Right lobe of liver (tissue), 6 donors: ENCODE results near the gene CAMSAP2. TPM values are rescaled to one million over a fixed set of nuclear protein-coding genes. Genes with fewer than 3 reads are reported as not detected.

Experiments used
- ATAC-seq, 4 donors: fragments of 200-7000 bp; cut with Tn5 transposase; one replicate each; pipeline ENCODE4 v1.9.1; 2020; ENCODE audit warnings: mild to moderate bottlenecking in 4 of 4, moderate library complexity in 4 of 4
- DNase-seq, 3 donors: peaks; one replicate each; pipeline ENCODE4 v3.0.0-alpha.2; 2020
- H3K27ac ChIP-seq, 3 donors: fragments of 200-600 bp; one replicate each; pipeline ENCODE4 v1.8.0; 2022
- H3K27me3 ChIP-seq, 2 donors: fragments of 200-600 bp; one replicate each; pipeline ENCODE4 v1.8.0; 2022
- H3K36me3 ChIP-seq, 4 donors: fragments of 200-600 bp; sonication (generic) in 1 of 4; one replicate each; pipeline versions ENCODE4 v1.5.1 to v1.8.0; 2017 to 2022; ENCODE audit warnings: control low read depth in 1 of 4
- H3K4me1 ChIP-seq, 4 donors: fragments of 200-600 bp; sonication (generic) in 1 of 4; one replicate each; pipeline versions ENCODE4 v1.5.1 to v1.8.0; 2017 to 2022; ENCODE audit warnings: control low read depth in 1 of 4
- H3K4me3 ChIP-seq, 3 donors: fragments of 200-600 bp; one replicate each; pipeline ENCODE4 v1.8.0; 2022
- H3K9me3 ChIP-seq, 4 donors: fragments of 200-600 bp; sonication (generic) in 1 of 4; one replicate each; pipeline versions ENCODE4 v1.5.1 to v1.8.0; 2017 to 2022; ENCODE audit warnings: control low read depth in 1 of 4
- POLR2A ChIP-seq: fragments of 450-650 bp; IDR thresholded peaks from one replicate; pipeline ENCODE4 v1.6.1; 2017; ENCODE audit warnings: antibody characterized with exemption, mild to moderate bottlenecking
- WGBS: methylation state at CpG from one replicate; pipeline ENCODE4 v1.1.6; 2018; ENCODE audit warnings: low coverage, low lambda C conversion rate; ENCODE audit not compliant: insufficient coverage; ENCODE audit errors: missing lambda C conversion rate; 5-methylcytosine and 5-hydroxymethylcytosine counted together
- intact Hi-C, 2 donors: fragments of 100-400 bp; cut with DNase I; formaldehyde crosslinking; loops; one replicate each; pipeline versions ENCODE4 v1.11.2 to v1.14.1; 2022
- total RNA-seq, 6 experiments: library from RNA; depleted of rRNA in 2 of 6; stranded (reverse); fragments of >200 nt in 2 of 6; fragmentation: NEBNext Ultra II Directional in 3 of 6; extraction: Animal tissue kit (Norgen Biotek cat#: 25700) in 3 of 6; gene quantifications; one replicate each; pipeline versions ENCODE4 v1.1.0 to v1.2.4, GENCODE V29; 2016 to 2023
- TF ChIP-seq, protein P1 (sequence below), 4 donors: fragments of 200-600 bp in 3 of 4; fragments of 450-650 bp in 1 of 4; IDR thresholded peaks; one replicate each; pipeline versions ENCODE4 v1.5.1 to v1.8.0; 2016 to 2022; ENCODE audit warnings: antibody characterized with exemption in 4 of 4, mild to moderate bottlenecking in 2 of 4
- donor health status: DM: no; HTN: yes; CAD: no.
- donor health status: DM: no; HTN: no; CAD: no.
- donor health status: DM: no; HTN: no; CAD: no.
- donor health status: DM: no; HTN: yes; CAD: no.
- donor health status: DM: no; HTN: yes; CAD: no.

The CAMSAP2 gene
- total RNA-seq, 6 experiments from 2014 or later = 4.0 to 12.5 (median 8.0) TPM

DNA sequence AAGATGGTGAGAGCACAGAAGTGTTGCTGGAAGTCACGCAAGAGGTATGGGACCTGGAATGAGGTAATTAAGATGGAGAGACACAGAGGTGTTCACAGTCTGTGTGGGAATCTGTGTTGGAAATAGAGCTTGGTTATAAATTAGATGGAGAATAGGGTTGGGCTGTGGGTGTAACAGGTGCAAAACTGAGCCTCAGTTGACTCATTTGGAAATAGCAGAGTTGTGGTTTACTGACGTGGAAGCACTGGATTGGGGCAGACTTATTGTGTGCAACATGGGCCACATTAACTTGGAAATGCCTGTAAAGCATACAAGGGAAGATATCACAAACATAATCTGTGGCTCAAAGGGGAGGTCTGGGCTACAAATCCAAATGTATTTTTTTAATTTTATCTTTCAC is 13.0 kb downstream of the CAMSAP2 start:
- H3K36me3 ChIP-seq = no peaks in the 10 kb centered on the region
- H3K27me3 ChIP-seq = no peaks in the 10 kb centered on the region
- intact Hi-C loops = no loop called here
- no peak for DNase-seq
- TF ChIP-seq, protein P1, sequence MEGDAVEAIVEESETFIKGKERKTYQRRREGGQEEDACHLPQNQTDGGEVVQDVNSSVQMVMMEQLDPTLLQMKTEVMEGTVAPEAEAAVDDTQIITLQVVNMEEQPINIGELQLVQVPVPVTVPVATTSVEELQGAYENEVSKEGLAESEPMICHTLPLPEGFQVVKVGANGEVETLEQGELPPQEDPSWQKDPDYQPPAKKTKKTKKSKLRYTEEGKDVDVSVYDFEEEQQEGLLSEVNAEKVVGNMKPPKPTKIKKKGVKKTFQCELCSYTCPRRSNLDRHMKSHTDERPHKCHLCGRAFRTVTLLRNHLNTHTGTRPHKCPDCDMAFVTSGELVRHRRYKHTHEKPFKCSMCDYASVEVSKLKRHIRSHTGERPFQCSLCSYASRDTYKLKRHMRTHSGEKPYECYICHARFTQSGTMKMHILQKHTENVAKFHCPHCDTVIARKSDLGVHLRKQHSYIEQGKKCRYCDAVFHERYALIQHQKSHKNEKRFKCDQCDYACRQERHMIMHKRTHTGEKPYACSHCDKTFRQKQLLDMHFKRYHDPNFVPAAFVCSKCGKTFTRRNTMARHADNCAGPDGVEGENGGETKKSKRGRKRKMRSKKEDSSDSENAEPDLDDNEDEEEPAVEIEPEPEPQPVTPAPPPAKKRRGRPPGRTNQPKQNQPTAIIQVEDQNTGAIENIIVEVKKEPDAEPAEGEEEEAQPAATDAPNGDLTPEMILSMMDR (IDR thresholded peaks at IDR 0.05) = no peak
- TF ChIP-seq POLR2A = no peak
- 55% methylated on average over 1 of the region's 2 CpGs for WGBS
- ATAC-seq = no peak
- no peaks in the 10 kb centered on the region for H3K4me1 ChIP-seq
- no peaks in the 10 kb centered on the region for H3K9me3 ChIP-seq
- no peak overlapping the region for H3K27ac ChIP-seq
- no peak overlapping the region for H3K4me3 ChIP-seq

- TF ChIP-seq POLR2A = no peak
- TF ChIP-seq, protein P1 (IDR thresholded peaks at IDR 0.05) = no peak
- WGBS = 89% methylated on average over 4 of the region's 5 CpGs
Observed at GRCh38 chr1:200753650-200754198, 15.0 kb downstream of the CAMSAP2 start.

DNA sequence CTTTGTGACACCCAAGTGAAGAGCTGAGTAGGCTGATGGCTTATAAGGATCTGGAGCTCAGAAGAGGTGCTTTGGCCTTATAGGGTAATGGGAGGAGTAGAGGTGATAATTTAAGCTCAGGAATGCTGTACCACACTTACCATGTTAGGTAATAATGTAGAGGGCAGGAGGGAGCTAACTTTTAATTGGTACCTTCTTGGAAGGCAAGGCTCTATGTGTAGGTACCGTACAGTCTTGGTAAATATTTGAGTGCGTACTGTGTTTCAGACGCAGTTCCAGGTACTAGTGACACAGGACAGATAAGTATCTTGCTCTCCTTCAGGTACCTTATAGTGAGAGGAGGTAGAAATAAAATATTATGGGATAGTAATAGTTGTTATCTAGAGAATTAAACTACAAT is 16.8 kb downstream of the CAMSAP2 start:
- 94% methylated on average over 3 of the region's 3 CpGs for WGBS
- intact Hi-C loops = no loop called here

More at GRCh38 chr1:200753650-200754198, 15.0 kb downstream of the CAMSAP2 start:
- DNase-seq (no peak), ATAC-seq (no peak)
- H3K4me1 ChIP-seq = no peaks in the 10 kb centered on the region
- H3K9me3 ChIP-seq = no peaks in the 10 kb centered on the region
- no peaks in the 10 kb centered on the region for H3K36me3 ChIP-seq
- no peaks in the 10 kb centered on the region for H3K27me3 ChIP-seq
- H3K4me3 ChIP-seq = no peak overlapping the region
- intact Hi-C loops = no loop called here
- H3K27ac ChIP-seq = no peak overlapping the region

GRCh38 chr1:200762089-200762488 is 23.4 kb downstream of the CAMSAP2 start:
- Histone ChIP-seq H3K27me3 (no peaks in the 10 kb centered on the region), H3K4me1 (no peaks in the 10 kb centered on the region), H3K36me3 (no peaks in the 10 kb centered on the region), H3K27ac (no peak overlapping the region), H3K4me3 (no peak overlapping the region), H3K9me3 (no peaks in the 10 kb centered on the region)
- no peak for ATAC-seq
- TF ChIP-seq POLR2A = no peak
- TF ChIP-seq, protein P1 (IDR thresholded peaks at IDR 0.05) = no peak
- intact Hi-C loops = no loop called here
- DNase-seq = no peak

More for the DNA sequence above, 16.8 kb downstream of the CAMSAP2 start:
- no peak overlapping the region for H3K27ac ChIP-seq
- H3K4me3 ChIP-seq = no peak overlapping the region
- DNase-seq (no peak), ATAC-seq (no peak)
- no peaks in the 10 kb centered on the region for H3K4me1 ChIP-seq
- TF ChIP-seq, protein P1 (IDR thresholded peaks at IDR 0.05) = no peak
- no peak for TF ChIP-seq POLR2A
- no peaks in the 10 kb centered on the region for H3K9me3 ChIP-seq
- no peaks in the 10 kb centered on the region for H3K36me3 ChIP-seq
- no peaks in the 10 kb centered on the region for H3K27me3 ChIP-seq

GRCh38 chr1:200767321-200767720 is 28.6 kb downstream of the CAMSAP2 start:
- ATAC-seq = no peak
- Histone ChIP-seq H3K4me1 (no peaks in the 10 kb centered on the region), H3K27ac (no peak overlapping the region), H3K36me3 (no peaks in the 10 kb centered on the region), H3K9me3 (no peaks in the 10 kb centered on the region), H3K27me3 (no peaks in the 10 kb centered on the region), H3K4me3 (no peak overlapping the region)
- intact Hi-C loops = no loop called here
- no peak for DNase-seq
- TF ChIP-seq, protein P1 (IDR thresholded peaks at IDR 0.05) = no peak
- no peak for TF ChIP-seq POLR2A
